ENCODE data around the gene NUP214. TPM values are rescaled to one million over a fixed set of nuclear protein-coding genes. Genes with fewer than 3 reads are reported as not detected.

NUP214 gene
- total RNA-seq: 10 to 100 TPM; 13.2 to 75.8 (median 49.0) TPM

GRCh38 chr9:131125288-131126058 lies at the start of gene NUP214:
NUP214 (plus strand) TSS chr9:131125586; CDS start chr9:131125705, 119 bp downstream.
- Histone ChIP-seq H3K4me1 (no peaks in the 10 kb centered on the region), H3K36me3 (no peaks in the 10 kb centered on the region), H3K9me3 (no peaks in the 10 kb centered on the region), H3K4me3 (peak within 1 kb of the TSS; percentile 67 to 96), H3K27me3 (no peaks in the 10 kb centered on the region), H3K27ac (peak within 1 kb of the TSS; percentile 73 to 92)
- intact Hi-C loops (cut with DNase I; ENCODE audit: low total_unique reads): no loop called here
- TF ChIP-seq CTCF (IDR thresholded peaks at IDR 0.05): peak in 1 of 4 experiments; percentile 39
- TF ChIP-seq POLR2A (IDR thresholded peaks at IDR 0.05): peak; percentile 76 to 86
- peak; percentile 98 to 99 for DNase-seq

- Histone ChIP-seq H3K36me3 (no peaks in the 10 kb centered on the region), H3K27ac (no peak overlapping the region), H3K27me3 (no peaks in the 10 kb centered on the region), H3K4me3 (no peak overlapping the region), H3K4me1 (no peaks in the 10 kb centered on the region), H3K9me3 (no peaks in the 10 kb centered on the region)
- DNase-seq: no peak
- intact Hi-C loops (cut with DNase I; ENCODE audit: low total_unique reads): no loop called here
- TF ChIP-seq CTCF (IDR thresholded peaks at IDR 0.05) (no peak), POLR2A (IDR thresholded peaks at IDR 0.05) (no peak)
These were observed 48.8 kb upstream of the NUP214 start for GRCh38 chr9:131076347-131077195.

- Histone ChIP-seq H3K27ac (no peak overlapping the region), H3K4me3 (no peak overlapping the region), H3K36me3 (no peaks in the 10 kb centered on the region), H3K4me1 (no peaks in the 10 kb centered on the region), H3K9me3 (no peaks in the 10 kb centered on the region), H3K27me3 (no peaks in the 10 kb centered on the region)
- TF ChIP-seq CTCF (IDR thresholded peaks at IDR 0.05) (no peak), POLR2A (IDR thresholded peaks at IDR 0.05) (no peak)
- intact Hi-C loops (cut with DNase I; ENCODE audit: low total_unique reads): no loop called here
- no peak for DNase-seq
These were observed 46.7 kb upstream of the NUP214 start for GRCh38 chr9:131078427-131079366.

GRCh38 chr9:131080589-131080988 lies 44.8 kb upstream of the NUP214 start:
- no peak for DNase-seq
- no peak for TF ChIP-seq CTCF (IDR thresholded peaks at IDR 0.05)
- TF ChIP-seq POLR2A (IDR thresholded peaks at IDR 0.05): no peak
- Histone ChIP-seq H3K9me3 (no peaks in the 10 kb centered on the region), H3K27me3 (no peaks in the 10 kb centered on the region), H3K27ac (no peak overlapping the region), H3K4me1 (no peaks in the 10 kb centered on the region), H3K36me3 (no peaks in the 10 kb centered on the region), H3K4me3 (no peak overlapping the region)
- intact Hi-C loops (cut with DNase I; ENCODE audit: low total_unique reads): no loop called here

All from uterus (tissue), 4 donors.